ENCODE results near the gene PRRT4.

PRRT4 gene

GRCh38 chr7:128322040-128322643, 39.3 kb downstream of the PRRT4 start:
- H3K27ac ChIP-seq: no peak overlapping the region
- peak; percentile 78 for TF ChIP-seq CTCF (IDR thresholded peaks at IDR 0.05)
- no peak for TF ChIP-seq ZFX (IDR thresholded peaks at IDR 0.05; ENCODE audit: borderline replicate concordance)

- H3K27ac ChIP-seq: no peak overlapping the region
- TF ChIP-seq CTCF (IDR thresholded peaks at IDR 0.05): no peak
- no peak for TF ChIP-seq ZFX (IDR thresholded peaks at IDR 0.05; ENCODE audit: borderline replicate concordance)
These were observed 40.5 kb downstream of the PRRT4 start for GRCh38 chr7:128321044-128321422.

GRCh38 chr7:128318691-128319090, 42.8 kb downstream of the PRRT4 start:
- H3K27ac ChIP-seq: no peak overlapping the region
- no peak for TF ChIP-seq ZFX (IDR thresholded peaks at IDR 0.05; ENCODE audit: borderline replicate concordance)
- no peak for TF ChIP-seq CTCF (IDR thresholded peaks at IDR 0.05)

DNA sequence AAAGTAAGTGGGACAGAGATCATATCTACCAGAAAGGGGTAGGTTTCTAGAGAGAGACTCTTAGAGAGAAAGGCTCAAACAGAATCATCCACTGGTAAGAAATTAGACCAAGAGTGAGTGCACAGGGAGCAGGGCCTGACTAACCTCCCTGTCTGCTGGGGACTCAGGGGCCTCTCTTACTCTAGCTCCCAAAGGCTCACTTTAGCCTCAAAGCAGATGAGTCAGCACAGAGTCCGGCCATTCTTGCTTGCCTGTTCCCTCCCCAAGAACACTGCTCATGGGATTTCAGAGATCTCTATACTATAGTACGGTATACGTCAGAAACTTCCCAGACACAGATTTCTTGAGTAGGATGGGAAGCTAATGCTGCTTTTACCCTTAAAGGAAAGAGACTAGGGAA, 50.5 kb downstream of the PRRT4 start:
- H3K27ac ChIP-seq: no peak overlapping the region
- TF ChIP-seq ZFX (IDR thresholded peaks at IDR 0.05; ENCODE audit: borderline replicate concordance): no peak
- TF ChIP-seq CTCF (IDR thresholded peaks at IDR 0.05): no peak

GRCh38 chr7:128310499-128310898, 51.0 kb downstream of the PRRT4 start:
- no peak overlapping the region for H3K27ac ChIP-seq
- TF ChIP-seq ZFX (IDR thresholded peaks at IDR 0.05; ENCODE audit: borderline replicate concordance): no peak
- no peak for TF ChIP-seq CTCF (IDR thresholded peaks at IDR 0.05)

DNA sequence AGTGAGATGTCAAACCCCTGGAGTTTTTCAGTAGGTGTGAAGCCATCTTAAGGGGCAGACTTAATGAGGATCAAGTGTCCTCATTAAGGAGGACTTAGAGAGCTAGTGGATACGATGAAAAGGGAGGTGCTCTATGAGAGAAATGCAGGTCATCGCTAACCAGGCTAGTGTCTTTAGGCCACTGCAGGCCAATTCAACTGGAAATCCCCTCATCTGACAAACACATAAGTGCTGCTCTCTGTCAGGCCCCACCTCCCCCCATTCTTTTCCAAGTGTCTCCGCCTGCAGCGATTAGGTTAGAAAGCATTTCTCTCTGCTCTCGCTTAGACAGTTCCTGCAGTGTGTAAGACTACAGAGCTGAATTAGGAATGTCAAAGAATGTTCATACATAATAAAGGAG, 51.5 kb downstream of the PRRT4 start:
- TF ChIP-seq CTCF (IDR thresholded peaks at IDR 0.05) (no peak), ZFX (IDR thresholded peaks at IDR 0.05; ENCODE audit: borderline replicate concordance) (no peak)
- no peak overlapping the region for H3K27ac ChIP-seq

GRCh38 chr7:128309124-128309523, 52.4 kb downstream of the PRRT4 start:
- TF ChIP-seq CTCF (IDR thresholded peaks at IDR 0.05): no peak
- no peak for TF ChIP-seq ZFX (IDR thresholded peaks at IDR 0.05; ENCODE audit: borderline replicate concordance)
- H3K27ac ChIP-seq: no peak overlapping the region

Data from 22Rv1 (cell line).